NK-92 (cell line): ENCODE results near the gene FAM209A.
"Not testable (repeated sequence)": the region's sequence is repeated elsewhere in the genome, so short reads cannot be mapped to it uniquely, and the experiment has no call there.

Source experiments
- DNase-seq: peaks from one replicate; lab custom pipeline; 2025; ENCODE audit not compliant: unreplicated experiment; lab: John Stamatoyannopoulos, UW

The FAM209A gene

GRCh38 chr20:56524444-56524843, at the start of gene FAM209A:
Gene FAM209A (plus strand): TSS chr20:56524744. CDS start chr20:56524809, 65 bp downstream.
- DNase-seq, result not testable (repeated sequence)

GRCh38 chr20:56483970-56484369, 40.6 kb upstream of the FAM209A start:
- DNase-seq, result no peak

GRCh38 chr20:56487216-56487615, 37.3 kb upstream of the FAM209A start:
- no peak for DNase-seq

- DNase-seq, result no peak
Measured at GRCh38 chr20:56488566-56488965, 36.0 kb upstream of the FAM209A start.

- DNase-seq, result no peak
Measured at GRCh38 chr20:56501116-56501515, 23.4 kb upstream of the FAM209A start.

- DNase-seq, result no peak
Measured at GRCh38 chr20:56503916-56504315, 20.6 kb upstream of the FAM209A start.

- DNase-seq, result no peak
Measured at GRCh38 chr20:56504373-56505005, 20.1 kb upstream of the FAM209A start.

GRCh38 chr20:56506103-56506502, 18.4 kb upstream of the FAM209A start:
- no peak for DNase-seq

- DNase-seq, result no peak
Measured at GRCh38 chr20:56511926-56512325, 12.6 kb upstream of the FAM209A start.

- no peak for DNase-seq
Measured at GRCh38 chr20:56513161-56514150, 11.1 kb upstream of the FAM209A start.

GRCh38 chr20:56516631-56517030, 7.9 kb upstream of the FAM209A start:
- DNase-seq, result no peak

- no peak for DNase-seq
Measured at GRCh38 chr20:56517211-56517610, 7.3 kb upstream of the FAM209A start.

- no peak for DNase-seq
Measured at GRCh38 chr20:56517641-56518040, 6.9 kb upstream of the FAM209A start.

- DNase-seq, result no peak
Measured at GRCh38 chr20:56518126-56518525, 6.4 kb upstream of the FAM209A start.

- DNase-seq, result no peak
Measured at GRCh38 chr20:56518721-56519398, 5.7 kb upstream of the FAM209A start.

GRCh38 chr20:56519551-56519950, 5.0 kb upstream of the FAM209A start:
- no peak for DNase-seq

GRCh38 chr20:56520180-56520579, 4.4 kb upstream of the FAM209A start:
- no peak for DNase-seq

GRCh38 chr20:56520746-56521354, 3.7 kb upstream of the FAM209A start:
- not testable (repeated sequence) for DNase-seq

GRCh38 chr20:56522311-56522710, 2.2 kb upstream of the FAM209A start:
- DNase-seq, result no peak

- no peak for DNase-seq
Measured at GRCh38 chr20:56527521-56527920, 3.0 kb downstream of the FAM209A start.

GRCh38 chr20:56532946-56533345, 8.4 kb downstream of the FAM209A start, which contains the start of gene FAM209B:
Gene FAM209B (plus strand): TSS chr20:56533246. CDS start chr20:56533342, 96 bp downstream.
- DNase-seq, result not testable (repeated sequence)
